Left lung (tissue), 10 donors: Measurements from ENCODE around the gene KLHL35. TPM values are rescaled to one million over a fixed set of nuclear protein-coding genes. Genes with fewer than 3 reads are reported as not detected.

Source experiments
- ATAC-seq: fragments of 200-7000 bp; cut with Tn5 transposase; one replicate; pipeline ENCODE4 v1.9.1; 2020; ENCODE audit warnings: moderate library complexity
- DNase-seq, 4 donors: peaks; one replicate each; pipeline ENCODE4 v3.0.0-alpha.2; 2013 to 2020
- H3K27ac ChIP-seq, 2 donors: fragments of 200-600 bp; sonication (generic) in 1 of 2; one replicate each; pipeline versions ENCODE4 v1.5.0 to v1.8.0; 2020 to 2021
- H3K27me3 ChIP-seq, 2 donors: fragments of 200-600 bp; sonication (generic) in 1 of 2; one replicate each; pipeline versions ENCODE4 v1.5.0 to v1.8.0; 2020 to 2021
- H3K36me3 ChIP-seq, 2 donors: fragments of 200-600 bp; sonication (generic) in 1 of 2; one replicate each; pipeline versions ENCODE4 v1.5.0 to v1.8.0; 2020 to 2021
- H3K4me1 ChIP-seq, 2 donors: fragments of 200-600 bp; one replicate each; pipeline ENCODE4 v1.8.0; 2021
- H3K4me3 ChIP-seq, 2 donors: fragments of 200-600 bp; sonication (generic) in 1 of 2; one replicate each; pipeline versions ENCODE4 v1.5.0 to v1.8.0; 2020 to 2021; ENCODE audit warnings: mild to moderate bottlenecking in 1 of 2
- H3K9me3 ChIP-seq, 2 donors: fragments of 200-600 bp; sonication (generic) in 1 of 2; one replicate each; pipeline versions ENCODE4 v1.5.0 to v1.8.0; 2020 to 2021
- CTCF ChIP-seq, 2 donors: fragments of 200-600 bp; sonication (generic) in 1 of 2; IDR thresholded peaks; one replicate each; pipeline versions ENCODE4 v1.5.0 to v1.8.0; 2021; ENCODE audit warnings: antibody characterized with exemption in 2 of 2
- intact Hi-C, 2 donors: fragments of 100-400 bp; cut with DNase I; formaldehyde crosslinking; loops; one replicate each; pipeline versions ENCODE4 v1.11.2 to v1.14.2; 2022
- polyA plus RNA-seq, 6 donors: library from polyadenylated mRNA; unstranded; fragments of 120-200 nt; gene quantifications; one replicate each; pipeline ENCODE4 v1.2.1, GENCODE V29; 2013; ENCODE audit not compliant: insufficient read length in 6 of 6
- total RNA-seq, 2 donors: library from RNA; stranded (reverse); fragmentation: NEBNext Ultra II Directional; extraction: Animal tissue kit (Norgen Biotek cat#: 25700); gene quantifications; one replicate each; pipeline ENCODE4 v1.2.1, GENCODE V29; 2021
- donor health status: DM: no; HTN: yes; CAD: no.
- donor health status: DM: no; HTN: no; CAD: no.

KLHL35 gene
- total and polyA plus RNA-seq, 8 donors: 1.1 to 2.1 (median 1.3) TPM

- TF ChIP-seq CTCF (IDR thresholded peaks at IDR 0.05): no peak
- peaks cover 17 to 29% of the 10 kb centered on the region in 2 donors for H3K4me1 ChIP-seq
- ATAC-seq: peak; percentile 34
- H3K4me3 ChIP-seq: peak overlapping the region in 1 of 2 donors; percentile 18
- peak in 2 of 4 donors; percentile 36 to 50 for DNase-seq
- no peaks in the 10 kb centered on the region for H3K27me3 ChIP-seq
- intact Hi-C loops: no loop called here
- H3K36me3 ChIP-seq: no peaks in the 10 kb centered on the region
- peak overlapping the region; percentile 37 to 64 for H3K27ac ChIP-seq
- H3K9me3 ChIP-seq: no peaks in the 10 kb centered on the region
Measured at GRCh38 chr11:75475767-75476650, 43.0 kb upstream of the KLHL35 start.

GRCh38 chr11:75474878-75475766 lies 42.1 kb upstream of the KLHL35 start:
- ATAC-seq (peak; percentile 57), DNase-seq (peak; percentile 49 to 81 (median 69))
- no peaks in the 10 kb centered on the region for H3K27me3 ChIP-seq
- peak overlapping the region in 1 of 2 donors; percentile 18 for H3K4me3 ChIP-seq
- no peaks in the 10 kb centered on the region for H3K36me3 ChIP-seq
- H3K27ac ChIP-seq: peak overlapping the region; percentile 37 to 64
- intact Hi-C loops: no loop called here
- peaks cover 17 to 29% of the 10 kb centered on the region in 2 donors for H3K4me1 ChIP-seq
- no peaks in the 10 kb centered on the region for H3K9me3 ChIP-seq
- TF ChIP-seq CTCF (IDR thresholded peaks at IDR 0.05): no peak

- no peak overlapping the region for H3K4me3 ChIP-seq
- peaks cover 17 to 29% of the 10 kb centered on the region in 2 donors for H3K4me1 ChIP-seq
- intact Hi-C loops: no loop called here
- H3K9me3 ChIP-seq: no peaks in the 10 kb centered on the region
- H3K36me3 ChIP-seq: no peaks in the 10 kb centered on the region
- H3K27ac ChIP-seq: no peak overlapping the region
- no peak for ATAC-seq
- no peaks in the 10 kb centered on the region for H3K27me3 ChIP-seq
- no peak for TF ChIP-seq CTCF (IDR thresholded peaks at IDR 0.05)
- no peak for DNase-seq
Measured at GRCh38 chr11:75474240-75474639, 41.2 kb upstream of the KLHL35 start.

GRCh38 chr11:75473684-75474083 lies 40.7 kb upstream of the KLHL35 start:
- DNase-seq: peak in 1 of 4 donors; percentile 54
- Histone ChIP-seq H3K9me3 (no peaks in the 10 kb centered on the region), H3K4me1 (peaks cover 20 to 32% of the 10 kb centered on the region in 2 donors)

More at GRCh38 chr11:75473684-75474083, 40.7 kb upstream of the KLHL35 start:
- Histone ChIP-seq H3K4me3 (no peak overlapping the region), H3K36me3 (no peaks in the 10 kb centered on the region), H3K27me3 (no peaks in the 10 kb centered on the region), H3K27ac (no peak overlapping the region)
- TF ChIP-seq CTCF (IDR thresholded peaks at IDR 0.05): no peak
- no peak for ATAC-seq
- intact Hi-C loops: no loop called here
